T-helper 2 cell treated with Interferon-gamma antibody and Interleukin-4, amounts not matched to agents 100 ng/mL and 5 ng/mL, for 36 hours (primary cell): ENCODE measurements around the gene TOMM34. TPM values are rescaled to one million over a fixed set of nuclear protein-coding genes. Genes with fewer than 3 reads are reported as not detected.

Experiments
- intact Hi-C: fragments of 100-400 bp; cut with micrococcal nuclease; formaldehyde crosslinking; loops from one replicate; pipeline ENCODE4 v1.15.1; 2023
- total RNA-seq: library from RNA; stranded (reverse); gene quantifications from 2 replicates; pipeline ENCODE4 v1.2.3, GENCODE V29; 2022

The TOMM34 gene
- total RNA-seq, 1 donor from 2014 or later: 24.0 TPM

DNA sequence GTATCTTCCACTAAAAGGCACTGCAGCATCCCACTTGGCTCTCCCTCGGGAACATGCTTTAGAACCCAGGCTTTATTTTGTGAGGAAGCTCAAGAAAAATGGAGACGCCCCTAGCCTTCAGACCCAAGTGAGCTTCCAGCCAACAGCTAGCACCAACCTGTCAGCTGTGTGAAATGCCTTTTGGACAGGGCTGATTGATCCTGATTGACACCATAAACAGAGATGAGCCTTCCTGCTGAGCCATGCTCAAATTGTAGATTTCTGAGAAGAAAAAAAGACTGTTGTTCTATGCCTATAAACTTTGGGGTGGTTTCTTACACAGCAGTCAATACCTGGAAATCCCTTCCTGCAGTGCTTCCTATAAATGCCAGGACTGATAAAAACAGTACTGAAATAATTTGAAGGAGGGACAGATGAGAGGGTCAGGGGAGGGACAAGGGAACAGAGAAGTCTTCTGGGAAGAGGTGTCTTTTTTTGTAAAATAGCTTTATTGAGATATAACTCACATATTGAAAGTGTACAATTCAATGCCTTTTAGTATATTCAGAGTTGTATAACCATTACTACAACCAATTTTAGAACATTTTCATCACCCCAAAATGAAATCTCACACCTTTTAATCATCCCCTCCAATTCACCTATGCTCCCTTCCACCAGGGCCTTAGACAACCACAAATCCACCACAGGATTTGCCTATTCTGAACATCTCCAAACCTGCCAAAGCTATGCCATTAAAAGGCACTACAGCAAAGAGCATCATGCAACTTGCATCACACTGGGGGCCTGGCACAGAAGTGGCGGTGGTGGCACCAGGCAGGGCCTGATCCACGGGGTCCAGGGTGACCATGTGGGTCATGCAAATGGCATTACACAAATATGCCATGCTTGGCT is 3.4 kb upstream of the TOMM34 start:
- intact Hi-C loops: loop anchor here (5.0 to 10.0 kb wide), 3 partner anchors 311 to 746 kb away; partner anchors contain the start of genes ADA and SYS1

DNA sequence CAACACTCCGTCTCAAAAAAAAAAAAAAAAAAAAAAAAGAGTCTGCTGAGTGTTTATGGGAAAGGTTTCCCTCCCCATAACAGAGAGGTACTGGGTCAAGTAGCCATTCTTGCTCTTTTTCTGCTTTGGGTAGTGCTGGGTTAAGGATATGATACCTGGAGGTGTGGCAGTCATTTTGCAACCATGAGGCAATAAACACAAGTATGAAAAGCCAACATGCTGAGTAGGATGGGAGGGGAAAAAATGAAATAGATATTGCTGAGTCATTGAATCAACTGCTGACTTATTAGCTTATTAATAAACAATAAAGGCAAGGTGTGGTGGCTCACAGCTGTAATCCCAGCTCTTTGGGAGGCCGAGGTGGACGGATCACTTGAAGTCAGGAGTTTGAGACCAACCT is 2.3 kb upstream of the TOMM34 start:
- intact Hi-C loops: loop anchor here (5.0 to 10.0 kb wide), 3 partner anchors 310 to 745 kb away; partner anchors contain the start of genes ADA and SYS1

DNA sequence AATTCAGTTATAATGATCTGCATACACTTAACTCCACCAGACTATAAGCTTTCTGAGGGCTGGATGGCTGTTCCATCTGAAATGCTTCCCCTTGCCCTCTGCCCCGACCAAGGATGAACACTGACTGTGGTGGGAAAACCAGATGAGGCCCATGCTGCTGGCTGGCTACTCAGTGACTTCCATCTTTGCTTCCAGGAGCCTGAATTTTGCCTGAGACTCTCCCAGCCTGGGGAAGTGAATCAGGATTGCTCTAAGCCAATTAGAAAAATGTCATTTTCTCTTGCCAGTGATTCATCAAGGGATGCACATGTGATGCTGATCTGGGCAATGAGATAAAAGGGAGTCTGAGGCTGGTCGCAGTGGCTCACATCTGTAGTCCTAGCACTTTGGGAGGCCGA is 1.7 kb upstream of the TOMM34 start:
- intact Hi-C loops: loop anchor here (5.0 to 10.0 kb wide), 3 partner anchors 310 to 745 kb away; partner anchors contain the start of genes ADA and SYS1

DNA sequence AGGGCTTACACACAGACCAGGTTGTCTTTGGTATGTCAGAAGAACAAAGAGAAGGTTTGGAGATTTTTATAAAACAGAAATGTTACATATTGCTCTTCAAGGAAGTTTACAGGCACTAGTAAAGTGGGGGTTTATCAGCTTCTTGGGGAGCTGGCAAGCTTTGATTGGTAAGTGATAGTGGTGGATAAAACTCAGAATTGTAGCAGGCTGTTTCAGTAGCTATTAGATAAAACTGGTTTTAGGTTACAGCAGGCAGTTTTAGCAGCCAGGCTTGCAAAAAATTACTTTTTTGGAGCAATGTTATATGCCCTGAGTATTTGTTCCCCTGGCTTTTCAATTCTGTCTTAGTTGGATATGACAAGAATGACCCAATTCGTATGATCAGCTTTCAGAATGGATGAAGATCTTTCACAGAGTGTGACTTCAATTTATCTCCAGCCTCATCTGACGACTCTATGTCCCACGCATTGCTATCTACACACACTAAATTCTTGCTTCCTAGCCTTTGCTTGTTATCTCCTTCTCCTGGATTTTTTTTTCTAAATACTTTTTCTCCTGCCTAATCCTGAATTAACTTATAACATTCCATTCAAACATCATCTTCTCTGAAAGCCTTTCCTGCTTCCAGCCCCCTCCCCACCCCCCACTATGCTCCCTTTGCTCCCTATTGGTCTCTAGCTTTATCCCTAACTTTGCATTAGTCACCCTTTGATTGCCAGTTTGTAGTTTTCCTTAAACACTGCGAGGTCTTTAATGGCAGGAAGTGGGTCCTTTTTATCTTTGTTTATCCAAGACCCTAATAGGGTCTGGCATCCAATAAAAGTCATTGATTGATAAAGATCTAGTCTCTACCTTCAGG is 1.0 kb upstream of the TOMM34 start:
- intact Hi-C loops: loop anchor here (5.0 to 10.0 kb wide), 3 partner anchors 309 to 744 kb away; partner anchors contain the start of genes ADA and SYS1

DNA sequence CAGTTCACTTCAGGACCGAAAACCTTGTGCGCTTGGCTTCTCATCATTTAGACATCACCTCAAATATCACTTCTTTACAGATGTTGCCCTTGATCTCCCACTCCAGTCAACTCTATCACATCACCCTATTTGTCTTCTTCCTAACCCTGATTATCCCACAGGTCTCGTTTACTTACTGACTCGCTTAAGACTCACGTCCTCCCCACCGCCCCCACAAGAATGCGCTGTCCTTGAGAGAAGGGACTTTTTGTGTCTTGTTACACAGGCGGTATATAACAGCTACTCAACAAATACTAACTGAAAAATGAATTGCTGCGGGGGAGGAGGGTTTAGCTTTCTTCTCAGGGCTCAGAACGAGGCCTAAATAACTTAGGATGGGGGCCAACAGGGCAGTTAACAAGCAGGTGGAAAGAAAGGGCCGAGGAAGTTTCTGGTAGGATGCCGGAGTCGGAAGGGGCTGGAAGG is 527 bp downstream of the TOMM34 start:
- intact Hi-C loops: loop anchor here (5.0 to 10.0 kb wide), 4 partner anchors 33 to 742 kb away; partner anchors contain the start of genes ADA and SYS1

DNA sequence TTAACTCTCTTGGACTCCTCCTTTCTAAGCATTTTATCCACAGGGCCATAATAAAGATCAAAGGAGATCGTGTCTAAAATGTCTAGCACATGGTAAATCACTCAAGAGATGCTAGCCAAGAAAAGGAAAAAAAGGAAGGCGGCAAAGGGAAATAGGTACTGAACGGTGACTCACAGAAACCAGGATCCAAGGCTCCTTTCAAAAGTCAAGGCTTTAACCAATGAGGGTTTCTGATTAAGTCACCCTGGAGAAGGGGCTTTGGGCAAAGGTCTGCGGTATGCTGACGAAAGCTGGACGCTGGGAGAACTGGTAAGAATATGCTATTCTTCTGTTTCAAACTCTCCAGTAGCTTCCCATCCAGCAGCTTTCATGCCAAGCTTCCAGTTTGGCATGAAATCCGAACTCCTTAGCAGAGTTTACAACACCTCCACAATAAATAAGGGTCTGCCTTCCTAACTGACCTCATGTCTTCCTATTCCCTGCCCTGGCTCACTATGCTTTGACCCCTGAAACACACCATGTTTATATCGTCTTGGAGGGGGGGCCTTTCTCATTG is 1.0 kb downstream of the TOMM34 start:
- intact Hi-C loops: loop anchor here (5.0 kb wide), 1 partner anchor 33 kb away; no protein-coding TSS in a partner anchor

DNA sequence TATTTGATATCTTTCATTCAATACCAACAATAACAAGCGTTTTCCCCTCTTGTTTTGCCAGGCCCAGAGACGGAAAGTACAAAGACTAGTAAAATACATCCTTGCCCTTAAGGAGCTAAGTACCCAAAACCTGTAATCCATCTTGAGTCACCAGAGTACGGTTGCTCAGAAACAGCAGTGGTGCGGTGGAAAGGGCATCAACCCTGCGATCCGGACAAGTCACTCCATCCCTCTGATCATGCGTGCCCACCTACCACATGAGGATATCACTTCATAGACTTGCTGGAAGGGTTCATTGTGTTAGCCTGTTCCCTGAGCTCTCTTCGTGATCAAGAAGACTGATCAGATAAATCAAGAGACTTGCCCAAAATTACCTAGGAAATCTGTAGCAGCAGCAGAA is 1.9 kb downstream of the TOMM34 start:
- intact Hi-C loops: loop anchor here (5.0 kb wide), 1 partner anchor 34 kb away; no protein-coding TSS in a partner anchor

DNA sequence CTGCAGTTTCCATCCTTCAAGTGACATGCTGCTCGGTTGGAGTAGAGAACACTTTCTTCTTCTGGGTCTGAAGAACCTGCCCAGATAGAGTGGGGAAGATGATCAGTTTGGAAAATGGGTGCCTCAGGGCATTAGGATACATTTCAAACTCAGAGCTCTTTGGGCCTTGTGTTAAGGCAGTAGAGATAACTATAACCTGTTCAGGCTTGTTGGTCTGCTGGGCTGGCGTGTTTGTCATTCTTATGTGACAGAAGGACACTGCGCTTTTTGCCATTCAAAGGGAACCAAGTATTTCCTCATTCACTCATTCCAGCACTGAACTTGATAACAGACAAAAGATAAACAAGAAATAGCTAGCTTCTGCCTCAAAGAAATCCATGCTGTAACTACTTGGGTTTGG is 3.8 kb downstream of the TOMM34 start:
- intact Hi-C loops: loop anchor here (5.0 kb wide), 1 partner anchor 36 kb away; no protein-coding TSS in a partner anchor

DNA sequence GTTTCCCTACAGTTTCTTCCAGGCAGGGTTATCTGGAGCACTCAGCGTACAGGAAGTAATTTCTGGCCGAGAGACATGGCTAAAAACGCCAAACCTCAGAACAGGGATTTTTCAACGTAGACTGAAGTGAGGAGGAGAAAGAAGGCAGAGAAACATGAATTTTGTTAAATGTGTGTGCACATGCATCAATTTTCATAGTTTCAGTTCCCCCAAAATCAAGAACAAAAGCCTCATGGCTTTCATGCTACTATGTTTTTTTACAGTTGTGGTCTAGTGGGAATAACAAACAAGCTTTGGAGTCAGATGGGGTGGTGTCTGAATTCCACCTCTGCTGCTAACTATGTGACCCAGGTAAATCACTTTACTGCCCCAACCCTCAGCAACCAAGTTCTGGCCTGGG is 4.9 kb downstream of the TOMM34 start:
- intact Hi-C loops: loop anchor here (5.0 kb wide), 1 partner anchor 37 kb away; no protein-coding TSS in a partner anchor

DNA sequence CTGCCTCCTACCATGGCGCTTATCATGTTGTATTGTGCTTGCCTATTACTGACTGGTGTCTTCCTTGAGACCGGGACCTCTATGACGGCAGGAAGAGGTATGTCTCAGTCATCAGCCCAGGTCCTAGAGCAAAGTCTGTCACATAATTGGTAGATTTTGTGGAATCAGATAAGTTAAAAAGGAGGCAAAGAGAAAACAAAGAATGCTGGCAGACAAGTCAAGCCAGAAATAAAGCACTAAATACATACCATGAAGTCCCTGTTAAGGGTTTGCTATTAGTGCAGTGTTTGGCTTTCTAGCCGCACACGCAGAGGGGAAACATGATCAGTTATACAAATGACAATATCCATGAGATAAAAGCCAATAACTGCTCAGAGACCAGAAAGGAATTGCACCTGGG is 6.0 kb downstream of the TOMM34 start:
- intact Hi-C loops: no loop called here

DNA sequence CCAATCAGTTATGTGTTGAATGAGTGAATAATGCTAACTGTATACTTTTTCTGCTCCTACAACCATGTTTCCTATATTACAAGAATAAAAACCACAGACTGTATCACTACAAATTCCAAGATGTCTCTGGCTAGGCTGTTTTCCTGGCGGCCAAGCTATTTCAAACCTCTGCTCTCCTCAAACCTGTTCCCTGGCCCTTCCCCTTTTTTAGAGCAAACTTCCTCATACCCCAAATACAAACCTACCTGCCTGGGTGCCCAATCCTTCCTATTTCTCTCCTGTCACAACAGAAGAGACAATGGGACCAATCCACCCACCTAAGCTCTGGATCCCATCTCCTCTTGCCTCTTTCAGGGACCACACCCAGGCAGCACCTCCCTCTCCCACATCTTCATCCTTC is 7.5 kb downstream of the TOMM34 start:
- intact Hi-C loops: no loop called here

DNA sequence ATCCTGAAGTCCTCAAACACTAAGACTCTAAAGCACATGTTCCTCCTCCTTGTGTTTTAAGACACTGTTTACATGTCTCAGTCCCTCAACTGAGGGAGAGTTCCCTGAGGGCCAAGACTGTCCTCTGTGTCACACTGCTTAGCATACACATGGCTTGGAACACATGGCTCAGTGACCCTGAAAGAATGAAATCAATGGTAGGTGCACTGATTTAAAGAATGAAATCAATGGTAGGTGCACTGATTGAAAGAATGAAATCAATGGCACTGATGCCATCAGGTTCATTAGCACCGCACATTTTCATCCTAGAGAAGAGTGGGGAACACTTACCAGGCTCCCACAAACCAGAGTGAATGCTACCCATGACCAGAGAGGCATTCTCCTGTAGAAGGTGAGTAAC is 9.8 kb downstream of the TOMM34 start:
- intact Hi-C loops: no loop called here

DNA sequence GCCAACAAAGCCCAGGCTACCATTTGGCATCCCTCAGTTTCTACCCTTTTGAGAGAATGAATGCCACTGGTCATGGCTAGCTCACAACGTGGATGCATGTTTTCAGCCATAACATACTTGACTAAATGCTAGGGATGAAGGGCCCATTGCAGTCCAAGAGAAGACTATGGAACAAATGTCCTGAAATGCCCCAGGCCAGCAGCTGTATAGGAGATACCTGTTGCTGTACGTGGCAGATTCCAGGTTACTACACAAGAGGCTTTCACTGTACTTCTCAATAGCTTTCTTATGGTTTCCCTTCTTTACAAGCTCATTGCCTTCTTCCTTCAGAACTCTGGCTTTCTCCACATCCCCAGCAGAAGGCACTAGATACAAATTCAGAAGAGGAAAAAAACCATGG is 11.7 kb downstream of the TOMM34 start:
- intact Hi-C loops: no loop called here

DNA sequence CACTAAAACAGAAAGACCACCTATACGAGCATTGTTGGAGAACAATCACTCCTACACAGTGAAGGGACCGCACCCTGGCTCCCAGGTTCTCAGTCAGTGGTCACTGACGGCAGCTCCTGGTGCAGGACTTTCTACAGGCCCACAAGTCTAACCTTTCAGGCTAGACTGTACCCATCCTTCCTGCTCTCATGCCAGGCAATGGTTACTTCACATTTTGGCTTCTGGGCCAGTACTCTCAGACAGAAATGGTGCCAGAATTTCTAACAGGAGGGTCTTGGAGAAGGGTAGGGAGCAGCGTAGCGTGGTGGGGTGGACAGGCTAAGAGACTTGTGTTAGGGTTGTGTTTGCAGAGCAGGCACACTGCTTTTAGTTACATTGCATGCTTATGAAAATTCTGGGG is 12.1 kb downstream of the TOMM34 start:
- intact Hi-C loops: no loop called here

DNA sequence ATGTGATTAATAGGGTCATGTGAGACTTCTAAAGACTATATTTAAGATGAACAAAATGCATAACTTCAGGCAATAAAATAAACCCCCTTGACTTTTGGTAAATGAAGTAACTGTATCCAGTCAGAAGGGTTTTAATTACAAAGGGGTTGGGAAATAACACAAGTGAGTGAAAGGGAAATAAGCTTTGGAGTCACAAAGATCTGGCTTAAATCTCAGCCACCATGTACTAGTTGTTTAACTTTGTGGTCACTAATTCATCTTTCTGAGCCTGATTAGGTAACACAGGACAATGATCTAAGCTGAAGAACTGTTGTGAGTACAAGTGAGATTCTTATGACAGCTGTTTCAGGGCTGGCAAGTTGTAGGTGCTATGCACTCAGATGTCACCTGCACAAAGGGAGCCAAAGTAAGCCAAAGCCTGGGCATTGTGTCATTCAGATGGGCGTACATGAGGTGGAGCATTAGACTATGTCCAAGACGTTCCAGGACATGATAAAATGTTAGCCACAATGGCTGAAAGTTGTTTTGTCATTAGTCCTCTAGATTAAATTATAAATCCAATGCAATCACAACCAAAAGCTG is 13.8 kb downstream of the TOMM34 start:
- intact Hi-C loops: no loop called here

DNA sequence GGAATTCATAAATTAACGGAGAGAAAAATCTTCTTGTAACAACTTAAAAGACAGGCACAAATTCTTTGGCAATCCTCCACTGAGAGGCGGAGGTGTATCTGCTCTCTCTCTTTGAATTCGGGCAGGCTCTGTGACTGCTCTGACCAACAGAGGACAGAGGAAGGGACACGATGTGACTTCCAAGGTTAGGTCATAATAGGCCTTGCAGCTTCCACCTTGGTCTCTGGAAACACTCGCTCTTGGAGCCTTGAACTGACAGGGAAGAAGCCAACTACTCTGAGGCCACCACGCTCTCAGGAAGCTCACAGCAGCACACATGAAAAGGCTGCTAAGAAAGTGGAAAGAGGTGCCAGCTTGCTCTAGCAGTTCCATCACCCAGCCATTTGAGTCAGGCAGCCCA is 14.9 kb downstream of the TOMM34 start:
- intact Hi-C loops: no loop called here

DNA sequence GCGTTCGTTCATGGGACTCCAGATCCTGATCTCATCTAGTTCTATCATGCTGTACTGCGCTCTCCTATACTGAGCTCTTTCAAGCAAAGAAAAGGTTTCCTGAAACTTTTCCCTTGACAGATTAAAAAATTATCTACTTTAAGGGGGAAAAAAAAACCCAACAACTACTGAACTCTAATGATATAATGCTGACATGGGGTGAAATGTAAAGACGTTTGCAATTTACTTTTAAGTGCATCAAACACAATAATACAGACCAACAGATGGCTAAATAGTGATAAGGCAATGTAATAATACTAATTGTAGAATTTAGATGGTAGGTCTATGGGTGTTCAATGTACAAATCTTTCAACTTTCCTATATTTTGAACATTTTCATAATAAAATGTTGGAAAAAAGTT is 16.4 kb downstream of the TOMM34 start:
- intact Hi-C loops: no loop called here

DNA sequence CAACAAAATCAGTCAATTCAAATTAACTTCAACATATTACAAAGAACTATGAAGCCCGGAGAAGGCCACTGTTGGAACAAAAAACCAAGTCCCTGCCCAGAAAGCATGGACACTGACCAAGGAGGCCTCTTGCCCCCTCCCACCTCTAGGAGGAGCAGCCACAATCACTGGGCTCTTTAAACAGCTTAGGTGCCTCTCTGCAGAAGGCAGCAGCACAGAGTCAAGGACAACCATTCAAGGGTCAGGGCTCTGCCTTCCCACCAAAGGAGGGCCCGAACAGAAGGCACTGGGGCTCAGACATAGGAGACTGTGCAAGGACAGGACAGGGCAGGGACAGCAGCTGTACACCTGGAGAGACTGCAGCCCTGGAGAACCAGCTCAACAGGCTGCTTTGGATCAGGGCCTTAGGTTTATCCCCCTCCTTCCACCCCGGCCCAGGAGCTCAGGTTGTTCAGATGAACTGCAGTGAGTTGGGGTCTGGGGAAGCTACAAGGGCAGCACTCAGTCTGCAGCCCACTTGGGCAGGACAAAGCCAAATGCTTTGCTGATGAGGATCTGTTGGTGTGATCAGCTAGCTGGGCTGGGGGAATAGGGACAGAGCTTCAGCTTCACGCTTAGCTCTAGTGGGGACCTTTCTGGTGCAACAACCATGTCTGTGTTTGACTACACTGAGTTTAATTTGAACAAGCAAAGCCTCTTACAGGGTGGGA is 17.8 kb downstream of the TOMM34 start:
- intact Hi-C loops: no loop called here

DNA sequence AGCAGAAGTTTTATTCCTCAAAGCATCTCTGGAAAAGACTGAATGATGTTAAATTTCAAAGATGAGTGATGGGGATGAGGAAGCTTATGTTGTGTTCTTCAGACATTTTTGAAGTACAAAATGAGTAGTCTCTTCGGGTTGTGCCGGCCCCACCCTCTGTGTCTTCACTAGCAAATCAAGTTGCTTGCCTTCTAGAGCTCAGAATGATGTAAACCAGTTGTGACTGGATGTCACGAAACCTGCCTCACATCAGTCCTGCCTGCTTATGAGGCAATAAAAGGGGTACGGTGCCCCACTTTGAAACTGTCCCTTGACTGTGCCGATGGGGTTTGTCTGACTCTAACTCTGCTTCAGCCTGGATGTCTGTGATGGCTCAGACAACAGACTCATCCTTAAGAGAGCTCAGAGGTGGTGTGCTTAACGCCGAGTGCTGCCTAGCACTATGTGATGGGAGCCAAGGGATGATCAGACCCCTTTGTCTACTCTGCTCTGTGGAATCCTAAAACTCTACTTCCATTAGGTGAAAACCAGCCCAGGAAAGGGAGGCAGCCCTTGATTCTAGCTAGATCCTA is 19.0 kb downstream of the TOMM34 start:
- intact Hi-C loops: no loop called here

DNA sequence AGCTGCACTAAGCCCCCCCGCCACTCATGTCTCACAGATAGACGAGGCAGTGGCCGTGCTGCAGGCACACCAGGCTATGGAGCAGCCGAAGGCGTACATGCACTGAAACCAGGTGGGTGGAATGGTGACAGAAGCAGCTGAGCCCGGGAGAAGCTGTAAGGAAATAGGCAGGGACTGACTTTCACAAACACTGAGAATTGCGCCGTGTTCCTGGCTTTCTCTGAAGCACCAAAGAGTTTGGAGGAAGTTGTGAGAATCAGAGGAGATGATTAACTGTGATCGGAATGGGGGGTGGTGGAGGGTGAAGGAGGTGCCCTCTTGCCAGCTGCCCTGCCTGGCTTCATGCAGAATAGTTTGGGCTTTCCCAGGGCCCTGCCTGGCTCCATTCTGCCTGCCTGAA is 21.6 kb downstream of the TOMM34 start:
- intact Hi-C loops: no loop called here
